HepG2 (cell line): ENCODE measurements around the gene SMARCB1. TPM values are rescaled to one million over a fixed set of nuclear protein-coding genes. Genes with fewer than 3 reads are reported as not detected.

ENCODE experiments used
- CBX1 ChIP-seq: IDR thresholded peaks from one replicate; pipeline ENCODE4 v1.6.1; 2016; ENCODE audit warnings: antibody characterized with exemption, low read depth
- HOXA3 ChIP-seq: sonication (generic); formaldehyde crosslinking; IDR thresholded peaks from 2 replicates; pipeline ENCODE4 v1.5.0; 2020; ENCODE audit warnings: missing genetic modification reagents
- NR2F1 ChIP-seq, 2 experiments: fragments of 450-650 bp in 1 of 2; formaldehyde crosslinking in 1 of 2; IDR thresholded peaks; 2 replicates each; pipeline versions ENCODE4 v1.5.0 to v1.6.1; 2016 to 2020; ENCODE audit warnings: mild to moderate bottlenecking in 1 of 2, missing compliant biosample characterization in 1 of 2, missing genetic modification reagents in 1 of 2, moderate library complexity in 1 of 2
- PHF8 ChIP-seq: sonication (generic); formaldehyde crosslinking; IDR thresholded peaks from 2 replicates; pipeline ENCODE4 v1.5.0; 2020; ENCODE audit warnings: missing genetic modification reagents
- REL ChIP-seq: sonication (generic); formaldehyde crosslinking; conservative IDR thresholded peaks from 2 replicates; pipeline ENCODE4 v1.8.0; 2022; ENCODE audit warnings: mild to moderate bottlenecking, missing genetic modification reagents, moderate library complexity
- SNRNP70 ChIP-seq: fragments of 200-400 bp; formaldehyde crosslinking; IDR thresholded peaks from 2 replicates; pipeline ENCODE4 v1.6.1; 2017; ENCODE audit warnings: mild to moderate bottlenecking, low read depth, low read length, moderate library complexity
- SP5 ChIP-seq: IDR thresholded peaks from 2 replicates; pipeline ENCODE4 v1.6.1; 2016; ENCODE audit warnings: low read depth, borderline replicate concordance
- YEATS2 ChIP-seq: sonication (generic); formaldehyde crosslinking; IDR thresholded peaks from 2 replicates; pipeline ENCODE4 v1.4.0; 2020; ENCODE audit warnings: missing genetic modification reagents, borderline replicate concordance
- ZNF10 ChIP-seq: sonication (generic); formaldehyde crosslinking; IDR thresholded peaks from 2 replicates; pipeline ENCODE4 v1.4.0; 2020; ENCODE audit warnings: mild to moderate bottlenecking, low read depth, missing genetic modification reagents, borderline replicate concordance
- ZNF33A ChIP-seq: sonication (generic); formaldehyde crosslinking; IDR thresholded peaks from 2 replicates; pipeline ENCODE4 v1.5.1; 2020; ENCODE audit warnings: missing genetic modification reagents, mild to moderate bottlenecking, moderate library complexity, borderline replicate concordance
- ZNF431 ChIP-seq: sonication (generic); formaldehyde crosslinking; IDR thresholded peaks from 2 replicates; pipeline ENCODE4 v1.9.0; 2022; ENCODE audit warnings: missing genetic modification reagents, low read depth, mild to moderate bottlenecking, borderline replicate concordance
- ZNF530 ChIP-seq: sonication (generic); formaldehyde crosslinking; IDR thresholded peaks from 2 replicates; pipeline ENCODE4 v1.5.0; 2020; ENCODE audit warnings: low read depth, mild to moderate bottlenecking, missing genetic modification reagents
- ZNF709 ChIP-seq: sonication (generic); formaldehyde crosslinking; IDR thresholded peaks from 2 replicates; pipeline ENCODE4 v1.5.0; 2020; ENCODE audit warnings: mild to moderate bottlenecking, missing genetic modification reagents
- ZNF747 ChIP-seq: sonication (generic); formaldehyde crosslinking; IDR thresholded peaks from 2 replicates; pipeline ENCODE4 v1.8.1; 2023; ENCODE audit warnings: missing genetic modification reagents, mild to moderate bottlenecking, borderline replicate concordance
- polyA plus RNA-seq, 8 experiments: library from polyadenylated mRNA; depleted of rRNA in 3 of 8; stranded (reverse) in 7 of 8; unstranded in 1 of 8; fragments of >200 nt; fragmentation: Illumina TruSeq in 4 of 8; extraction: Trizol in 4 of 8; gene quantifications; 2 replicates each; pipeline versions ENCODE4 v1.2.1 to v1.2.3, GENCODE V29; 2011 to 2016; ENCODE audit warnings: low read depth in 4 of 8, missing spikeins in 1 of 8, mixed read lengths in 1 of 8; ENCODE audit not compliant: insufficient read depth in 1 of 8
- total RNA-seq, 5 experiments: library from RNA; depleted of rRNA; stranded (reverse); fragments of >200 nt; fragmentation: Illumina TruSeq; extraction: Trizol; gene quantifications; 2 replicates each; pipeline ENCODE4 v1.2.3, GENCODE V29; 2016; ENCODE audit warnings: low read depth in 1 of 5
- TF ChIP-seq, protein P1 (sequence below): sonication (generic); formaldehyde crosslinking; IDR thresholded peaks from 2 replicates; pipeline ENCODE4 v1.5.0; 2020; ENCODE audit warnings: mild to moderate bottlenecking, missing genetic modification reagents
- TF ChIP-seq, protein P2 (sequence below): IDR thresholded peaks from 2 replicates; pipeline ENCODE4 v1.6.1; 2016; ENCODE audit warnings: low read depth, borderline replicate concordance
- TF ChIP-seq, protein P3 (sequence below): sonication (generic); formaldehyde crosslinking; IDR thresholded peaks from 2 replicates; pipeline ENCODE4 v1.4.0; 2020; ENCODE audit warnings: missing genetic modification reagents, borderline replicate concordance
- TF ChIP-seq, protein P4 (sequence below): sonication (generic); formaldehyde crosslinking; IDR thresholded peaks from 2 replicates; pipeline ENCODE4 v1.4.0; 2020; ENCODE audit warnings: missing genetic modification reagents
- TF ChIP-seq, protein P5 (sequence below): sonication (generic); formaldehyde crosslinking; IDR thresholded peaks from 2 replicates; pipeline ENCODE4 v1.5.1; 2020; ENCODE audit warnings: mild to moderate bottlenecking, missing genetic modification reagents, borderline replicate concordance

The SMARCB1 gene
- total and polyA plus RNA-seq, 2 of the 13 experiments (the other 11 are each of a cell fraction or from before 2014, with no cell fraction given) = 74.0 to 166 TPM

DNA sequence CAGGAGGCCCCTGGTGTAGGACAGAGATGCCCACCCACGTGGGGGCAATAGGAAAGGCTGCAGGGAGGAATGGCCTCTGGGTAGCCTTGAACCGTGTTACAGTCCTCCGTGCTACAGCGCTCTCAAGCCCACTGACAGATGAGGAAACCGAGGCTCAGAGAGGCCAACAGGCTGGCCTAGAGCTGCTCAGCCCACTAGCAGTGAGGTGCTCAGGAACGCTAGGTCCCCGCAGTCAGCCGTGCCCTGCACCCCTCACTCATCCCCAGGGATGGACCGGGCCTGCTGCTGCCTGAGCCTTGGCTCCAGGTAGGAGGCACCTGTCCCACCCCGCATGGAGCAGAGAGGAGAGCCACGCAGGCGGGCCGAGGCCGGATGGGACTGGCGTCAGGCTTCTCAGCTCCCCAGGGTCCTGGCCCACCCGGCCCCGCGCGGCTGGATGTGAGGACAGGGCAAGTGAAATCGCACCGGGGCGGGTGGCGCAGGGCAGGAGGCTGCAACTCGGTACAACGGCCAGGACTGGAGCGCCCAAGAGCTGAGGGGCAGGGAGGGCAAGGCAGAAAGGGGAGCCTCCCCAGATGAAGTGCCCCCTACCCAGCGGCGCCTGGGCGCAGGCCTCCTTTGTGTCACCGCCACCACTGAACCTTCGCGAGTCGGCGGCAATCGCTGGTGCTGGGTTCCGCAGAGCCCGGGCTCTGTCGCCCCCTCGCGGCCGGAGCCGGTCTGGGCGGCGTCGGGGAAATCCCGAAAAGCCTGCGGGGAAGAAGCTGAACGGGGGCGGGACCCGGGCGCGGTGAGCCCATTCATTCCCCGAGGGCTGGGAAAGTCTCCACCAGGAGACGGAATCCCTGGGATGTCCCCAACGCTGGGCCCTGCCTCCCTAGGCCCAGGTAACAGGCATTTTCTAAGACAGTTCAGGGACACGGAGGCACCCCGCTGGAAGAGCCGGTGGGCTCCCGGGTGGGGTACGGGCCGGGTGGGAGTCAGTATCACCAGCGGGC is 62.5 kb downstream of the SMARCB1 start (continued):
- TF ChIP-seq, protein P1, sequence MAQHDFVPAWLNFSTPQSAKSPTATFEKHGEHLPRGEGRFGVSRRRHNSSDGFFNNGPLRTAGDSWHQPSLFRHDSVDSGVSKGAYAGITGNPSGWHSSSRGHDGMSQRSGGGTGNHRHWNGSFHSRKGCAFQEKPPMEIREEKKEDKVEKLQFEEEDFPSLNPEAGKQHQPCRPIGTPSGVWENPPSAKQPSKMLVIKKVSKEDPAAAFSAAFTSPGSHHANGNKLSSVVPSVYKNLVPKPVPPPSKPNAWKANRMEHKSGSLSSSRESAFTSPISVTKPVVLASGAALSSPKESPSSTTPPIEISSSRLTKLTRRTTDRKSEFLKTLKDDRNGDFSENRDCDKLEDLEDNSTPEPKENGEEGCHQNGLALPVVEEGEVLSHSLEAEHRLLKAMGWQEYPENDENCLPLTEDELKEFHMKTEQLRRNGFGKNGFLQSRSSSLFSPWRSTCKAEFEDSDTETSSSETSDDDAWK (CRISPR knock-in tag) = no peak
- TF ChIP-seq, protein P2, sequence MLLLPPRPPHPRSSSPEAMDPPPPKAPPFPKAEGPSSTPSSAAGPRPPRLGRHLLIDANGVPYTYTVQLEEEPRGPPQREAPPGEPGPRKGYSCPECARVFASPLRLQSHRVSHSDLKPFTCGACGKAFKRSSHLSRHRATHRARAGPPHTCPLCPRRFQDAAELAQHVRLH = no peak
- TF ChIP-seq ZNF747 (CRISPR knock-in tag) (peak; percentile 36; the same call in 1 of the 2 replicates), SP5 (no peak; the same call in 1 of the 2 replicates), NR2F1 (CRISPR knock-in tag; IDR thresholded peaks at IDR 0.05) (no peak), ZNF431 (peak; percentile 56; the same call in 1 of the 2 replicates), ZNF33A (CRISPR knock-in tag) (no peak), CBX1 (no peak), SNRNP70 (no peak), ZNF530 (CRISPR knock-in tag) (no peak), YEATS2 (peak; percentile 62), PHF8 (CRISPR knock-in tag) (peak; percentile 70), HOXA3 (peak; percentile 81), ZNF709 (CRISPR knock-in tag) (no peak), ZNF10 (no peak), REL (no peak)
- TF ChIP-seq, protein P3, sequence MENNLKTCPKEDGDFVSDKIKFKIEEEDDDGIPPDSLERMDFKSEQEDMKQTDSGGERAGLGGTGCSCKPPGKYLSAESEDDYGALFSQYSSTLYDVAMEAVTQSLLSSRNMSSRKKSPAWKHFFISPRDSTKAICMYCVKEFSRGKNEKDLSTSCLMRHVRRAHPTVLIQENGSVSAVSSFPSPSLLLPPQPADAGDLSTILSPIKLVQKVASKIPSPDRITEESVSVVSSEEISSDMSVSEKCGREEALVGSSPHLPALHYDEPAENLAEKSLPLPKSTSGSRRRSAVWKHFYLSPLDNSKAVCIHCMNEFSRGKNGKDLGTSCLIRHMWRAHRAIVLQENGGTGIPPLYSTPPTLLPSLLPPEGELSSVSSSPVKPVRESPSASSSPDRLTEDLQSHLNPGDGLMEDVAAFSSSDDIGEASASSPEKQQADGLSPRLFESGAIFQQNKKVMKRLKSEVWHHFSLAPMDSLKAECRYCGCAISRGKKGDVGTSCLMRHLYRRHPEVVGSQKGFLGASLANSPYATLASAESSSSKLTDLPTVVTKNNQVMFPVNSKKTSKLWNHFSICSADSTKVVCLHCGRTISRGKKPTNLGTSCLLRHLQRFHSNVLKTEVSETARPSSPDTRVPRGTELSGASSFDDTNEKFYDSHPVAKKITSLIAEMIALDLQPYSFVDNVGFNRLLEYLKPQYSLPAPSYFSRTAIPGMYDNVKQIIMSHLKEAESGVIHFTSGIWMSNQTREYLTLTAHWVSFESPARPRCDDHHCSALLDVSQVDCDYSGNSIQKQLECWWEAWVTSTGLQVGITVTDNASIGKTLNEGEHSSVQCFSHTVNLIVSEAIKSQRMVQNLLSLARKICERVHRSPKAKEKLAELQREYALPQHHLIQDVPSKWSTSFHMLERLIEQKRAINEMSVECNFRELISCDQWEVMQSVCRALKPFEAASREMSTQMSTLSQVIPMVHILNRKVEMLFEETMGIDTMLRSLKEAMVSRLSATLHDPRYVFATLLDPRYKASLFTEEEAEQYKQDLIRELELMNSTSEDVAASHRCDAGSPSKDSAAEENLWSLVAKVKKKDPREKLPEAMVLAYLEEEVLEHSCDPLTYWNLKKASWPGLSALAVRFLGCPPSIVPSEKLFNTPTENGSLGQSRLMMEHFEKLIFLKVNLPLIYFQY (CRISPR knock-in tag) = no peak
- TF ChIP-seq, protein P4, sequence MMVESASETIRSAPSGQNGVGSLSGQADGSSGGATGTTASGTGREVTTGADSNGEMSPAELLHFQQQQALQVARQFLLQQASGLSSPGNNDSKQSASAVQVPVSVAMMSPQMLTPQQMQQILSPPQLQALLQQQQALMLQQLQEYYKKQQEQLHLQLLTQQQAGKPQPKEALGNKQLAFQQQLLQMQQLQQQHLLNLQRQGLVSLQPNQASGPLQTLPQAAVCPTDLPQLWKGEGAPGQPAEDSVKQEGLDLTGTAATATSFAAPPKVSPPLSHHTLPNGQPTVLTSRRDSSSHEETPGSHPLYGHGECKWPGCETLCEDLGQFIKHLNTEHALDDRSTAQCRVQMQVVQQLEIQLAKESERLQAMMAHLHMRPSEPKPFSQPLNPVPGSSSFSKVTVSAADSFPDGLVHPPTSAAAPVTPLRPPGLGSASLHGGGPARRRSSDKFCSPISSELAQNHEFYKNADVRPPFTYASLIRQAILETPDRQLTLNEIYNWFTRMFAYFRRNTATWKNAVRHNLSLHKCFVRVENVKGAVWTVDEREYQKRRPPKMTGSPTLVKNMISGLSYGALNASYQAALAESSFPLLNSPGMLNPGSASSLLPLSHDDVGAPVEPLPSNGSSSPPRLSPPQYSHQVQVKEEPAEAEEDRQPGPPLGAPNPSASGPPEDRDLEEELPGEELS = peak; percentile 30; the same call in 1 of the 2 replicates
- TF ChIP-seq, protein P5, sequence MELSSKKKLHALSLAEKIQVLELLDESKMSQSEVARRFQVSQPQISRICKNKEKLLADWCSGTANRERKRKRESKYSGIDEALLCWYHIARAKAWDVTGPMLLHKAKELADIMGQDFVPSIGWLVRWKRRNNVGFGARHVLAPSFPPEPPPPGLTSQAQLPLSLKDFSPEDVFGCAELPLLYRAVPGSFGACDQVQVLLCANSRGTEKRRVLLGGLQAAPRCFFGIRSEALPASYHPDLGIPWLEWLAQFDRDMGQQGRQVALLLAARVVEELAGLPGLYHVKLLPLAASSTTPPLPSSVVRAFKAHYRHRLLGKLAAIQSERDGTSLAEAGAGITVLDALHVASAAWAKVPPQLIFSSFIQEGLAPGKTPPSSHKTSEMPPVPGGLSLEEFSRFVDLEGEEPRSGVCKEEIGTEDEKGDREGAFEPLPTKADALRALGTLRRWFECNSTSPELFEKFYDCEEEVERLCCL (CRISPR knock-in tag) = no peak
